GM21737 (cell line): Measurements from ENCODE around the gene LONRF2.

Experiments used
- ATAC-seq: cut with Tn5 transposase; IDR thresholded peaks from one replicate; pipeline ENCODE4 v1.9.1; 2021; ENCODE audit warnings: mild to moderate bottlenecking, moderate library complexity; ENCODE audit not compliant: unreplicated experiment

Gene LONRF2

GRCh38 chr2:100276716-100277115, 45.6 kb downstream of the LONRF2 start:
- ATAC-seq = no peak

GRCh38 chr2:100275200-100275589, 47.1 kb downstream of the LONRF2 start:
- no peak for ATAC-seq

GRCh38 chr2:100274566-100275199, 47.6 kb downstream of the LONRF2 start:
- ATAC-seq = no peak

- no peak for ATAC-seq
These were observed 48.2 kb downstream of the LONRF2 start for GRCh38 chr2:100274076-100274475.

- ATAC-seq = no peak
These were observed 48.9 kb downstream of the LONRF2 start for GRCh38 chr2:100273387-100273786.

GRCh38 chr2:100272841-100273329, 49.4 kb downstream of the LONRF2 start:
- ATAC-seq = no peak

- ATAC-seq = no peak
These were observed 51.1 kb downstream of the LONRF2 start for GRCh38 chr2:100271210-100271609.

GRCh38 chr2:100270381-100271146, 51.7 kb downstream of the LONRF2 start:
- ATAC-seq = no peak

GRCh38 chr2:100269889-100270288, 52.4 kb downstream of the LONRF2 start:
- ATAC-seq = no peak

GRCh38 chr2:100268986-100269385, 53.3 kb downstream of the LONRF2 start:
- ATAC-seq = no peak

- no peak for ATAC-seq
These were observed 54.5 kb downstream of the LONRF2 start for GRCh38 chr2:100267751-100268150.

GRCh38 chr2:100266126-100266525, 56.2 kb downstream of the LONRF2 start:
- ATAC-seq = no peak

- ATAC-seq = no peak
These were observed 57.1 kb downstream of the LONRF2 start for GRCh38 chr2:100265226-100265625.

GRCh38 chr2:100264651-100265050, 57.6 kb downstream of the LONRF2 start:
- ATAC-seq = no peak

- no peak for ATAC-seq
These were observed 58.2 kb downstream of the LONRF2 start for GRCh38 chr2:100264121-100264520.

- no peak for ATAC-seq
These were observed 59.6 kb downstream of the LONRF2 start for GRCh38 chr2:100262555-100263320.

GRCh38 chr2:100262046-100262445, 60.3 kb downstream of the LONRF2 start:
- ATAC-seq = no peak

- ATAC-seq = no peak
These were observed 61.3 kb downstream of the LONRF2 start for GRCh38 chr2:100260712-100261620.

- ATAC-seq = no peak
These were observed 63.2 kb downstream of the LONRF2 start for GRCh38 chr2:100259106-100259505.

GRCh38 chr2:100257939-100258338, 64.4 kb downstream of the LONRF2 start:
- no peak for ATAC-seq

- no peak for ATAC-seq
These were observed 65.5 kb downstream of the LONRF2 start for GRCh38 chr2:100256849-100257248.
